Umbilical cord (tissue), 2 donors: ENCODE data around the gene UBE2E1. TPM values are rescaled to one million over a fixed set of nuclear protein-coding genes. Genes with fewer than 3 reads are reported as not detected.
A peak's percentile ranks its signal among the peaks of the same experiment; 100 is the strongest.
"Not testable (repeated sequence)": the region's sequence is repeated elsewhere in the genome, so short reads cannot be mapped to it uniquely, and the experiment has no call there.

Experiments used
- DNase-seq: peaks from one replicate; pipeline ENCODE4 v3.0.0-alpha.2; 2015; ENCODE audit warnings: low spot score
- total RNA-seq: library from RNA; depleted of rRNA; stranded (reverse); fragments of >200 nt; gene quantifications from one replicate; pipeline ENCODE4 v1.2.3, GENCODE V29; 2014; ENCODE audit warnings: low replicate concordance; ENCODE audit not compliant: insufficient read depth

UBE2E1 gene
- total RNA-seq, 1 donor from 2014 or later = 77.0 TPM

DNA sequence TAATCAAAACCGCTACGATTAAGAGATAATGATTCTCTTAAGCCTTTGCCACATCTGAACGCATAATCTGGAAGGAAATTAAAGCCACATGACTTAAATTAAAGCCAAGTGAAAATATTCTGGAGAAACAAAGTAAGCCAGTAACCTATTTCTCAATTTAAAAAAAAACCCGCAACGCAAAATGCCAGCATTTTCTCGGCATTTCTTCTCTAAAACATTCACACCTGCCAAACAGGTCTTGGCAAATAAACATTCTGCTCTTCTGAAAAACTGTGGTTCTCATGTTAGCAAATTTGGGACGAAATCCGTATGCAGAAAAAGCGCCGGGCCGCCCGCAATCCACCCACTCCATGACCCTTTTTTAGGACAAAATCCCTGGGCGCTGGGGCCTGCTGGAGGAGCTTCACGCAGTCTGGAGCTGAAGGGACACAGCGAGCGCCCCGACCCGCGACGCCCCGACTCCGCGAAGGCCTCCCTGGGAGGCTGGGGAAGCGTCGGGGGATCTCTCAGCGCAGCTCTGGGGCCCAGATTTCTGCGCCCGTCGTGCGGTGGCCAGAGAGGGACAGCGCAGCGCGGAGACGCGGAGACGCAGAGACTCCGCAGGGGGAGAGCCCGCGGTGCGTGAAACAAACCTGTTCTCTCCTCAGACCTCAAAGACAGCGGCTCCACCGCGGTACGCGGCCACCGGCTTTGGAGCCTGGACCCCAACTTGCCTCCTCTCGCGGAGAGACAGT lies 110.6 kb downstream of the UBE2E1 start:
- DNase-seq = no peak

DNA sequence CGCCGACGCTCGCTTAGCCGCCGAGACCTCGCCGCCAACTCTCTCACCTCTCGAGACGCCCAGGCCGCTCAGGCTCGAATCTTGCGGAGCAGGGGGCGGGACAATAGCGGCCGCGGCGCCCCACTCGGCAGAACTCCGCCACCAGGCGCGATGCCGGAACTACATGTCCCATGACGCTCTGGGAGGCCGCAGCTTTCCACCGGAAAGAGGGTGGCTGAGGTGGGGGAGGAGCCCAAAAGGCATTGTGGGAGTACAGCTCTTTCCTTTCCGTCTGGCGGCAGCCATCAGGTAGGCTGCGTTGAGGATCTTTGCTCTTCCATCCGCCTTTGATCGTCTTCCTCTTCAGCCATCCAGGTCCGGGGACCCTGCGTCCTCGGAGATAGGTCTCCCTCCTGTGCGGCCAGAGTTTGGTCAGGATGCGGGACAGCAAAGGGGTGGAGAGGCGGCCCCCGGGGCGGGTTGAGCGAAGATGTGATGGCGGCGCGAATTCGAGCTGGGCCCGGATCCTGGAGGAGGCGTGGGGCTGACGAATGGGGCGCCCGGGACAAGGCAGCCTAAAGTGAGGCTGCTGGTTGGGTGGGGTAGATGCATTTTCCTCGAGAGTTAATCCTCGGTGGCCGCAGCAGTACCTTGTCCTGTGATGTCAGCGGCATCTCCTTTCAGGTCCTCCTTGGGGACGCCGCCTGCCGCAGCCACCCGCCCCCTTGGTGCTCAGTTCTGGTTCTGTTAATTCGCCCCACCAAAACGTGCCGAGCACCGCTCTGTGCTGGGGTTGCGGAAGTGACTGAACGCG lies 111.3 kb downstream of the UBE2E1 start, which contains the start of the genes NKIRAS1 and RPL15:
Gene NKIRAS1 (minus strand): TSS at position 105 of the 793 bp plus-strand sequence. CDS start 6,086 bp downstream, outside the sequence.
Gene RPL15 (plus strand): TSS at position 247 of the 793 bp plus-strand sequence. CDS start 728 bp downstream, outside the sequence.
- DNase-seq = peak; percentile 99

DNA sequence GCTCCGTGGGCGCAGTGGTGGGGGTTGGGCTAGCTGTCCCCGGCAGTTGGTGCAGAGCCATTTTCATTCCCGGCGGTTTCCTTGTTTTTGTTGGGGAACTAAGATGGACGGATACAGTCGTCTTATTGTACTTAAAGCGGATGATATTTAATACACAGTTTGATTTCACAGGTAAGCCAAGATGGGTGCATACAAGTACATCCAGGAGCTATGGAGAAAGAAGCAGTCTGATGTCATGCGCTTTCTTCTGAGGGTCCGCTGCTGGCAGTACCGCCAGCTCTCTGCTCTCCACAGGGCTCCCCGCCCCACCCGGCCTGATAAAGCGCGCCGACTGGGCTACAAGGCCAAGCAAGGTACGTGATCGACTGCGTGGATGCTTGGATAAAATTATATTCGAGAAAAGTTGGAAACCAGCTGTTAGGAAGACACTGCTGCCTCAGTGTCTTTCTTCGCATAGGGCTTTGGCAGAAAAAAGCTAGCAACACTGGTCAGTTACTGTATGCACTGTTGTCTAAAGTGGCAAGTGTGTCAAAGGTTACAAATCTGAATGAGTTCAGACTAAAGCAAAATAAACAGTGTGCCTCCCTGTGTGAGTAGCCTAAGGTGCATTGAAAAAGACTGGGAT lies 112.0 kb downstream of the UBE2E1 start:
- not testable (repeated sequence) for DNase-seq

DNA sequence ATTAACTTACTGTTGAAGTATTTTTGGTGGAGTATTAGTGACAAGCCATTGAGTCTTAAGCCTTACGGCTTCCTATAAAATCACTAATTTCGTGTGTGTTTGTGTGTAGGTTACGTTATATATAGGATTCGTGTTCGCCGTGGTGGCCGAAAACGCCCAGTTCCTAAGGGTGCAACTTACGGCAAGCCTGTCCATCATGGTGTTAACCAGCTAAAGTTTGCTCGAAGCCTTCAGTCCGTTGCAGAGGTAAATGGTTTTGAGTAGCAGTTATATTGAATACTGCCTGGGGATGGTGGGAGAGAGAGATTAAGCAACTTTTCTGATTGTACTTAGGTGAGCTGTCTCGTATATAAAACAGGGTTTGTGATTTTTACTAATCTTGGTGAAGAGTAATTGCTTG lies 112.6 kb downstream of the UBE2E1 start:
- not testable (repeated sequence) for DNase-seq

DNA sequence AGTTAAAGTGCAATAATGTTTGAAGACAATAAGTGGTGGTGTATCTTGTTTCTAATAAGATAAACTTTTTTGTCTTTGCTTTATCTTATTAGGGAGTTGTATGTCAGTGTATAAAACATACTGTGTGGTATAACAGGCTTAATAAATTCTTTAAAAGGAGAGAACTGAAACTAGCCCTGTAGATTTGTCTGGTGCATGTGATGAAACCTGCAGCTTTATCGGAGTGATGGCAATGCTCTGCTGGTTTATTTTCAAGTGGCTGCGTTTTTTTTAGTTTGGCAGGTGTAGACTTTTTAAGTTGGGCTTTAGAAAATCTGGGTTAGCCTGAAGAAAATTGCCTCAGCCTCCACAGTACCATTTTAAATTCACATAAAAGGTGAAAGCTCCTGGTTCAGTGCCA lies 113.9 kb downstream of the UBE2E1 start:
- no peak for DNase-seq

DNA sequence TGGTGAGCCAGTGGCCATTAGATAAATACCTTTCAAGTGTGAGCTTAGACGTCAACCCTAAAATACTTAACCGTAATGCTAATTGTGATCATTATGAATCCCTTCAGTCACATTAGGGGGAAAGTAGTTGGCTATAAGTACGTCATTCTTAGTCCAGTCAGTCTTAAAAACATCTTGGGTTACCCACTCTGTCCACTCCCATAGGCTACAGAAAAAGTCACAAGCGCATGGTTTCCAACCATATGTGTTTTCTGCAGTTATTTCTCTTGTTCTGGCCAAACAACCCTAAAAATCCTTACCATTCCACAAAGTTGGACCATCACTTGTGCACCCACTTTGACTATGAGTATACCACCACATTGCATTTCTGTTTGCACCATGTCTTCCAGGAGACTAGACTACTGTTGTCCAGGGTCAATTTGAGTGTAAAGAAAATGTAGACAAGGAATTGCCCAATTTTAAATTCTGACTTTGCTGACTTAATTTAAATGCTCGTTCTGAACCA lies 114.4 kb downstream of the UBE2E1 start:
- DNase-seq = no peak

DNA sequence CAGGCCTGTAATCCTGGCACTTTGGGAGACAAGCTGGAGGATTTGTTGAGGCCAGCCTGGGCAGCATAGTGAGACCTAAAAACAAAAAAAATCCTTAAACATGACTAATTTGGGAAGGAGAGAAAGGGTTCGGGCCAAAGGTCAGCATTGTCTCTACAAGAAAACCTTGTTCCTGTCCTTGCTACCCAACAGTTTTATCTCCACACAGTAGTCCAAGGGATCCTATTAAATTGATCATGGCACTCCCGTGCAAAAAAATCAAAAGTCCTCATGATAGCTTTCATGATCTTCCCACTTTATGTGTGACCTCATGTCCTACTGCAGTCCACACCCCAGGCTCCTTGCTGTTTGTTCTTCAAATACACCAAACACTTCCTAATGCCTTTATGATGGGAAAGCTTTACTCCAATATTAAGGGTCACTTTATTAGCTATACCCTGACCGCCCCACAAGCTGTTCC lies 115.3 kb downstream of the UBE2E1 start:
- peak; percentile 19 for DNase-seq

DNA sequence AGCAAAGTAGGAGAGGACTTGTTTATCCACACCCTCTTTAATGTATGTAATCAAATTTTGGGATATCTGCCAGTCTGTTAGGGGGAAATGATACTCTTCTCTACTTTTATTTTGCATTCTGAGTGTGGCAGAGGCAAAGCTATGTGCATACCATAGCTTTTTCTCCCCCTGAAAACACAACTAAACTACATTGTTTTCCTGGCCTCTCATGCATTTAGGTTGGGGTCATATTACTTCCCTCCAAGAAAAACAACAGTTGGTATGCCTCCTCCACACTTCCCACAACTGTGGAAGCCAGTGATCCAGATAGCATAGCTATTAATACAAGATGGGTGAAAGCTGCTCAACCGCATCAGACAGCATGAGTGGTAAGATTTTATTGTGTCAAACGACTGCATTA lies 118.0 kb downstream of the UBE2E1 start:
- DNase-seq = no peak

DNA sequence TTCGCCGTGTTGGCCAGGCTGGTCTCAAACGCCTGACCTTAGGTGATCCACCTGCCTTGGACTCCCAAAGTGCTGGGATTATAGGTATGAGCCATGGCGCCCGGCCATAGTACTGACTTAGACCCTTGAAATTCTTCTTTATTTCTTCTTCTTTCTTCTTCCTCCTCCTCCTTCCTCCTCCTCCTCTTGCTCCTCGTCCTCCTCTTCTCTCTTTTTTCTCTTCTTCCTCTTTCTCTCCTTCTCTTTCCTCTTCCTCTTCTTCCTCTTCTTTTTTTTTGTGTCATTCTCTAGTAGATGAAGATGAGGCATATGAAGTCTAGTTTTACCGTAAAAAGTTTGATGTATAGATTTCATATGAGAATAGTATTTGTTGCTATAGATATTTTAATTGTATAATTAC lies 120.5 kb downstream of the UBE2E1 start:
- DNase-seq = no peak

DNA sequence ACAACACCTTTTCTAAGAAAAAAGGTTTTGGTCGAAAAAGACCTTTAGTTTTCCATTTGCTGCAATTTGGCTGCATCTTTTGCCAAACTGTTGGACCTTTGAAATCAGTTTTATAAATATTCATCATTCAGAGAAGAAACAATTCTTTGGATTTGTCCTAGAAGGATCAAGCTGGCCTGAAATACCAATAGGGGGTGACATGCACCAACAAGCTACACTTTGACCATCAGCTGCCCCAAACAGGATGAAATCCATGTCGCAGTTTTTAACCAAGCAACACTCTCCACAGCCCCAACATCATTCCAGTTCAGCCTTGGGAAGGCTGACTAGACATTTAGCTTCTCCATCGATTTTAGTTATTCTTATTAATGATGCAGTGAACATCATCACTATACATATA lies 121.0 kb downstream of the UBE2E1 start:
- no peak for DNase-seq

DNA sequence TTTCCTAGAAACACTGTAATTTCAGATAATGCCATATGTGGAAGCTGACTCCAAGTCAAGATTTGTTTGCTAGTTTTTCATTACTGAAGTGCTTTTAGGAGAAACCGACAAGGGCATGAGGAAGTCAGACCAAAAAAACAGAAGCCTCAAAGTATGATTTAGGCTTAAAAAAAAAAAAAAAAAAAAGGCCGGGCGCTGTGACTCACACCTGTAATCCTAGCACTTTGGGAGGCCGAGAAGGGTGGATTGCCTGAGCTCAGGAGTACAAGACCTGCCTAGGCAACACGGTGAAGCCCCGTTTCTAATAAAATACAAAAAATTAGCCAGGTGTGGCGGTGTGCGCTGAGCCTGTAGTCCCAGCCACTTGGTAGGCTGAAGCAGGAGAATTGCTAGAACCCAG lies 122.8 kb downstream of the UBE2E1 start:
- DNase-seq = no peak

DNA sequence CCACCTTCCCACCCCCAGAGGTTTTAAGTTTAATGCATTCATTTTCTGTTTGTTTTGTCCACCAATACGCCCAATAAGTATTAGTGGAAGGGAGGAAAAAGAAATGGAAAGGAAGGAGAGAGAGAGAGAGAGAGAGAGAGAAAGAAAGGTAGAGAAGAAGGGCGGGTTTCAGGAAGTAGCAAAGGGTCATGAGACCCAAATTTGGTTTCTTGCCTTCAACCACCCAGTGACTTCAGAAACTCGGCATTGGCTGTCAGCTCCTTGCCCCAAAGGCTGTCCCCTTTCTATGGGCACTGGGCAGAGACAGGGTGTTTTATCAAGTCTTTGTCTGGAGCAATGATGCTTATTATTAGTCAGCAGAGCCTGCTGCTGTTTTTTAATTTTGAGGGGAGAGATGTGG lies 125.8 kb downstream of the UBE2E1 start:
- DNase-seq = no peak

DNA sequence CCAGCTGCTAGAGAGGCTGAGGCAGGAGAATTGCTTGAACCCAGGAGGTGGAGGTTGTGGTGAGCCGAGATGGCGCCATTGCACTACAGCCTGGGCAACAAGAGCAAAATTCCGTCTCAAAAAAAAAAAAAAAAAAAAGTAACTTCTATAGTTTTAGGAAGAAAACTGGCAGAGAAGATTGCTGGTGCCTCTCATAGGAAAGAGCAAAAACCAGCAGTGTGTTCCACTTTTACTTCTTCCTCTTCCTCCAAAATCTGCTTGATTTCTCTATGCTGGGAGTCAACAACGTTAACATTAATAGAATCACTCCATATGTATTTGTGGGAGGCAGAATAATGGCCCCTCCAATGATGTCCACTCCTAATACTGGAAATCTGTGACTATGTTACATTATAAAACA lies 126.8 kb downstream of the UBE2E1 start:
- no peak for DNase-seq

DNA sequence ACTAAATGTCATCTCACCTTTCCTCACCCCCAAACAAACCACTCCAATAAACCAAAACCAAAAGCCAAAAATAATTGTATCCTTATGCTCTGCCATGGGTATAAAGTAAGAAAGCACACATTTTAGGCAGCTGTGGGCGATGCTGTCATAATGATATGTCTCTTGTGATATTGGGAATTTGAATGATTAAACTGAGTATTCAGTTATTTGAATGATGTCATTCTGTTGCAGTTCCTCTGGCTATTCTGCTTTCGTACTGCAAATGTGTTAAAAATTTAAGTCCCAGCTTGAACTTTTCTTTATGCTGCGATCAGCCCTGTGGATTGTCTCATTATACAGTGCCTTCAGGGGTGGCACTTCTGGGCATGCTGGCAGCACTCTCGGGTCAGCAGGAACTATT lies 128.5 kb downstream of the UBE2E1 start:
- no peak for DNase-seq

DNA sequence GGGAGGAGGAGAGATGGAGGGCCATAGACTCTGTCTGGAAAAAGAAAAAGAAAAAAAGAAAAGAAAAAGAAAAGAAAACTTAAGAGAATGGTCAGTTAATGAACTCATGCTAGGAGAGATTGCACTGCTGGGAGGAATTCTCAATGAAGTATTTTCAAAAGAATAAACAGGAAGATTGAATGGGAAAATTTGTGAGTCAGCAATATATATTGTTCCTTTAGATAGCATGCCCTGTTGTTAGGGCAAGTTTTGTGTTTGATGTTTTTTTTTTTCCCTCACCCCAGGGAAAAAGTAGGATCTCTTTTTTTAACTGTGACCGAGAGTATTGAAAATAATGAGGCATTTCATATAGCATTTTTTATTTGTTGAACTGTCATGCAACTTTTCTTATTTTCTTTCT lies 131.5 kb downstream of the UBE2E1 start:
- DNase-seq = no peak

DNA sequence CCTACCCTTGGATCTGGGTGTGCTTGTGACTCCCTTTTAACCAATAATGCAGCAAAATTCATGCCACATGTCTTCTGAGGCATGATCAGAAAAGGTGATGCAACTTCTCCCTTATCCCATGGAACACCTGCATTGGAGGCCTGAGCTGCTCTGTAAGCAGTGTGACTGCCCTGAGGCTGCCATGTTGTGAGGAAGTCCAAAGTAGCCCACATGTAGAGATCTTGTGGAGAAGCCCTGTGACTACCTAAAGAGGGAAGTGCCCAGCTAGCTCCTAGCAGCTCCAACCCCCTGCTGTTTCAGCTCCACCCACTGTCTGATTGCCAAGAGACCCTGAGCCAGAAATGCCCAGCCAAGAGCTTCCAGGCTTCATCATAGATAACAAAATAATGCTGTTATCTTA lies 132.9 kb downstream of the UBE2E1 start:
- no peak for DNase-seq

DNA sequence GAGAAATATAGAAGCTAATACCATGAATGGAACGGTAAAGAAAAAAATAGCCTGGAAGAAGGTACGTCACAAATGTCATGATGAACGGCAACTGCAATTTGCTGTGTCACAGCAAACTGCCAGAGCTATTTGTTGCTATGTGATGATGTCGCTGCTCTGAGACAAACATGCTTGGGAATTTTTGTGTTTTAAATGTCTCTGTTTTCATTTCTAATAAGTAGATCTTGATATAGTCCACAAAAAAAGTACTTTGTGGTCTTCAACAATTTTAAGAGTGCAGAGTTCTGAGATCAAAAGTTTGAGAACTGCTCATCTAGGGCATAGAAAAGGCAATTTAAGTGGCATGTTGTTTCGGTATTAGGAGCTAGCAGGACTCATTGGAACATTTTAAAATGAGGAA lies 135.0 kb downstream of the UBE2E1 start:
- no peak for DNase-seq

Other genes starting within 250 kb of the UBE2E1 start
- 9.9 TPM for gene NKIRAS1, start 111.0 kb downstream of the UBE2E1 start, total RNA-seq
- gene RPL15, start 111.2 kb downstream of the UBE2E1 start, total RNA-seq = 3,420 TPM
- 51.5 TPM for gene NR1D2, start 139.3 kb downstream of the UBE2E1 start, total RNA-seq